HepG2 (cell line): Measurements from ENCODE around the gene UST. TPM values are rescaled to one million over a fixed set of nuclear protein-coding genes. Genes with fewer than 3 reads are reported as not detected.

Experiments
- ATAC-seq: fragments of 200-7000 bp; cut with Tn5 transposase; 3 replicates; pipeline ENCODE4 v1.9.1; 2020; ENCODE audit warnings: mild to moderate bottlenecking, moderate library complexity
- BruUV-seq: library from RNA; stranded (reverse); fragments of 400-500 nt; replicated peaks from 2 replicates; lab custom pipeline; 2021; lab: Mats Ljungman, UMichigan
- CTCF ChIA-PET: fragments of 300-600 bp; formaldehyde crosslinking; extraction: SDS; loops from one replicate; lab custom pipeline; 2021; ENCODE audit warnings: low total read pairs, inconsistent platforms, low intra/inter-chr PET ratio; lab: Yijun Ruan, JAX
- POLR2A ChIA-PET: fragments of 350-600 bp; sonication (Branson Sonifier 250); formaldehyde crosslinking; loops from one replicate; lab custom pipeline; 2020; ENCODE audit warnings: antibody characterized with exemption, inconsistent platforms; lab: Yijun Ruan, JAX
- DNase-seq: peaks from one replicate; pipeline ENCODE4 v3.0.0-alpha.2; 2015; ENCODE audit warnings: low spot score
- FAIRE-seq: peaks from 3 replicates; lab custom pipeline; 2011; peaks lifted over from hg19 to GRCh38; lab: Jason Lieb, UNC
- H2AFZ ChIP-seq: one replicate; pipeline ENCODE4 v1.6.1; 2011; ENCODE audit warnings: low read length, inconsistent platforms
- H3K27ac ChIP-seq: fragments of 300-600 bp; 3 replicates; pipeline ENCODE4 v1.8.0; 2011; ENCODE audit warnings: mixed run types, mild to moderate bottlenecking, mixed read lengths, low read length, inconsistent platforms; ENCODE audit not compliant: insufficient read depth; ENCODE audit errors: extremely low read length
- H3K27me3 ChIP-seq, 2 experiments: fragments of 200-600 bp in 1 of 2; 2 replicates in 1 of 2; 3 replicates in 1 of 2; pipeline versions ENCODE4 v1.6.0 to v1.8.0; 2011; ENCODE audit warnings: low read length in 2 of 2, mild to moderate bottlenecking in 2 of 2, moderate library complexity in 2 of 2, inconsistent platforms in 1 of 2; ENCODE audit not compliant: insufficient read depth in 2 of 2, control insufficient read depth in 1 of 2
- H3K36me3 ChIP-seq, 2 experiments: fragments of 200-600 bp in 1 of 2; replicated peaks in 1 of 2; 2 replicates in 1 of 2; 3 replicates in 1 of 2; pipeline versions ENCODE4 v1.5.1 to v1.8.0; 2011; ENCODE audit warnings: low read length in 2 of 2, inconsistent platforms in 1 of 2; ENCODE audit not compliant: insufficient read depth in 2 of 2, control insufficient read depth in 1 of 2
- H3K4me1 ChIP-seq: 2 replicates; pipeline ENCODE4 v1.5.1; 2012; ENCODE audit warnings: low read length, inconsistent platforms; ENCODE audit not compliant: insufficient read depth
- H3K4me2 ChIP-seq: 2 replicates; pipeline ENCODE4 v1.6.0; 2011; ENCODE audit warnings: low read depth, low read length, inconsistent platforms
- H3K4me3 ChIP-seq, 3 experiments: fragments of 200-600 bp in 1 of 3; sonication (generic), shearing (Covaris generic) in 1 of 3; replicated peaks in 1 of 3; 2 replicates each; pipeline ENCODE4 v1.5.1; 2011 to 2016; ENCODE audit warnings: low read length in 3 of 3, inconsistent platforms in 2 of 3, low read depth in 2 of 3, mild to moderate bottlenecking in 2 of 3, control low read depth in 1 of 3, mixed read lengths in 1 of 3; ENCODE audit not compliant: insufficient read depth in 1 of 3
- H3K79me2 ChIP-seq: one replicate; pipeline ENCODE4 v1.6.1; 2011; ENCODE audit warnings: low read length, inconsistent platforms; ENCODE audit not compliant: insufficient read depth
- H3K9ac ChIP-seq: 2 replicates; pipeline ENCODE4 v1.6.0; 2011; ENCODE audit warnings: mild to moderate bottlenecking, low read depth, low read length, inconsistent platforms; ENCODE audit not compliant: insufficient read depth
- H3K9me3 ChIP-seq: 2 replicates; pipeline ENCODE4 v1.5.1; 2012; ENCODE audit warnings: mild to moderate bottlenecking, low read length
- H4K20me1 ChIP-seq: 2 replicates; pipeline ENCODE4 v1.6.0; 2011; ENCODE audit warnings: inconsistent platforms, mild to moderate bottlenecking, low read length, moderate library complexity; ENCODE audit not compliant: insufficient read depth
- ARNTL ChIP-seq: sonication (generic); formaldehyde crosslinking; IDR thresholded peaks from 2 replicates; pipeline ENCODE4 v1.4.0; 2020; ENCODE audit warnings: mild to moderate bottlenecking, missing genetic modification reagents
- NR1H2 ChIP-seq: sonication (generic); formaldehyde crosslinking; IDR thresholded peaks from 2 replicates; pipeline ENCODE4 v1.8.1; 2022; ENCODE audit warnings: low read depth, missing genetic modification reagents, borderline replicate concordance
- REL ChIP-seq: sonication (generic); formaldehyde crosslinking; conservative IDR thresholded peaks from 2 replicates; pipeline ENCODE4 v1.8.0; 2022; ENCODE audit warnings: mild to moderate bottlenecking, missing genetic modification reagents, moderate library complexity
- ZFP82 ChIP-seq: sonication (generic); formaldehyde crosslinking; IDR thresholded peaks from 2 replicates; pipeline ENCODE4 v1.5.1; 2020; ENCODE audit warnings: mild to moderate bottlenecking, missing genetic modification reagents, borderline replicate concordance
- ZMYM4 ChIP-seq: sonication (generic); formaldehyde crosslinking; IDR thresholded peaks from 2 replicates; pipeline ENCODE4 v1.8.1; 2023; ENCODE audit warnings: mild to moderate bottlenecking, missing genetic modification reagents
- ZNF256 ChIP-seq: sonication (generic); formaldehyde crosslinking; conservative IDR thresholded peaks from 2 replicates; pipeline ENCODE4 v1.4.0; 2020; ENCODE audit warnings: missing genetic modification reagents
- ZNF567 ChIP-seq: sonication (generic); formaldehyde crosslinking; IDR thresholded peaks from 2 replicates; pipeline ENCODE4 v1.8.1; 2023; ENCODE audit warnings: mild to moderate bottlenecking, missing genetic modification reagents, borderline replicate concordance
- ZSCAN9 ChIP-seq: IDR thresholded peaks from 2 replicates; pipeline ENCODE4 v1.6.1; 2016; ENCODE audit warnings: borderline replicate concordance
- WGBS: methylation state at CpG from one replicate; pipeline ENCODE4 v1.1.6; 2017; ENCODE audit warnings: low lambda C conversion rate; 5-methylcytosine and 5-hydroxymethylcytosine counted together
- in situ Hi-C: cut with HindIII; loops from 2 replicates; pipeline ENCODE4 v1.10.0; 2017; ENCODE audit warnings: low pct_unique_long_range_greater_than_20kb; ENCODE audit not compliant: extremely low pct_ligation_motif_present
- intact Hi-C: fragments of 100-400 bp; cut with micrococcal nuclease; formaldehyde crosslinking; loops from one replicate; pipeline ENCODE4 v1.10.0; 2022; ENCODE audit not compliant: unreplicated experiment
- polyA plus RNA-seq, 8 experiments: library from polyadenylated mRNA; depleted of rRNA in 3 of 8; stranded (reverse) in 7 of 8; unstranded in 1 of 8; fragments of >200 nt; fragmentation: Illumina TruSeq in 4 of 8; extraction: Trizol in 4 of 8; gene quantifications; 2 replicates each; pipeline versions ENCODE4 v1.2.1 to v1.2.3, GENCODE V29; 2011 to 2016; ENCODE audit warnings: low read depth in 4 of 8, missing spikeins in 1 of 8, mixed read lengths in 1 of 8; ENCODE audit not compliant: insufficient read depth in 1 of 8
- total RNA-seq, 5 experiments: library from RNA; depleted of rRNA; stranded (reverse); fragments of >200 nt; fragmentation: Illumina TruSeq; extraction: Trizol; gene quantifications; 2 replicates each; pipeline ENCODE4 v1.2.3, GENCODE V29; 2016; ENCODE audit warnings: low read depth in 1 of 5
- TF ChIP-seq, protein P1 (sequence below): IDR thresholded peaks from 2 replicates; pipeline ENCODE4 v1.6.1; 2012; ENCODE audit warnings: low read depth, low read length, improper control_type of control experiment
- TF ChIP-seq, protein P2 (sequence below): sonication (generic); formaldehyde crosslinking; IDR thresholded peaks from 2 replicates; pipeline ENCODE4 v1.8.0; 2022; ENCODE audit warnings: missing genetic modification reagents, low read depth, mild to moderate bottlenecking, borderline replicate concordance
- TF ChIP-seq, protein P3 (sequence below): sonication (generic); formaldehyde crosslinking; IDR thresholded peaks from 2 replicates; pipeline ENCODE4 v1.8.0; 2022; ENCODE audit warnings: mild to moderate bottlenecking, missing genetic modification reagents

UST gene
- total and polyA plus RNA-seq, 2 of the 13 experiments (the other 11 are each of a cell fraction or from before 2014, with no cell fraction given), result 0.27 TPM; not detected in 1

DNA sequence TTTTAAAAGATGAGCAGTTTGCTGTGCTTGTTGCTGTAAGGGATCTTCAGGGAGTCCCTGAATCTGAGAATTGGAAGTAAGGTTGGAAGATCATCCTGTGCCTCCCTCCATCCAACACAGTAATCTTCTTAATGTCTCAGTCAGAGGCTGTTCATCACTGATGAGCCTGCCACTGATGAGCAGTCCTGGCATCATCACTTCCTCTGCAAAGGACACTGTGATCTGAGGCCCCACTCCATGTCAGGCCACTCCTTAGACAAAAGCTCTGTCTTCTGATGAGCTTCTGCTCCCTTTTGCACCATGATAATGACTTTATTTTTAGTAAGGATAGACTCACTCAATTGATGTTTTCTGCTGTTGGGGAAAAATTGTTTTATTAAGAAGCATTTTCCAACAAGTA is 121.0 kb downstream of the UST start (continued):
- TF ChIP-seq ZNF256 (CRISPR knock-in tag), result no peak

DNA sequence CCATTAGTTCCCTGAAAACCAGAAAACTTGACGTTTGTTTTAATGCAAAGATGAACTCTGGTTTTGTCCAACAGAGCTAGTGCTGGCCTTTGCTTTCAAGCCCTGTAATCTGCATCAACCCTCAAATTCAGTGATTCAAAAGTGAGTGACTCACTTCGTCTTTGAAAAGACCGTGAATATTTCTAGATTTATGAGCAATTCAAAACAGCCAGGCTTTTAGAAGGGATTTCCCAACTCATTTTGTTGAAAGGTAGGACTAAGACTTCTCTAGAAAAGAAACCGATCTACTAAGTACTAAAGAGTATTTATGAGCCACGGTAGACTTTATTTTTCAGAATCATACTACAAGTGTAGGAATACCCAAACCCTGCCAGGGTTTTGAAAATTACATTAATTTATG is 121.5 kb downstream of the UST start:
- ATAC-seq (no peak), FAIRE-seq (no peak), DNase-seq (no peak)
- Histone ChIP-seq H3K9me3 (no peaks in the 10 kb centered on the region), H3K27me3 (peaks cover 0 to 14% of the 10 kb centered on the region in 2 experiments; a peak in 2 of 5 replicates), H2AFZ (no peak overlapping the region), H4K20me1 (no peaks in the 10 kb centered on the region), H3K27ac (no peak overlapping the region), H3K79me2 (no peaks in the 10 kb centered on the region), H3K4me1 (no peaks in the 10 kb centered on the region), H3K4me3 (no peak overlapping the region), H3K9ac (no peak overlapping the region), H3K36me3 (no peaks in the 10 kb centered on the region), H3K4me2 (no peak overlapping the region)
- TF ChIP-seq, protein P1, sequence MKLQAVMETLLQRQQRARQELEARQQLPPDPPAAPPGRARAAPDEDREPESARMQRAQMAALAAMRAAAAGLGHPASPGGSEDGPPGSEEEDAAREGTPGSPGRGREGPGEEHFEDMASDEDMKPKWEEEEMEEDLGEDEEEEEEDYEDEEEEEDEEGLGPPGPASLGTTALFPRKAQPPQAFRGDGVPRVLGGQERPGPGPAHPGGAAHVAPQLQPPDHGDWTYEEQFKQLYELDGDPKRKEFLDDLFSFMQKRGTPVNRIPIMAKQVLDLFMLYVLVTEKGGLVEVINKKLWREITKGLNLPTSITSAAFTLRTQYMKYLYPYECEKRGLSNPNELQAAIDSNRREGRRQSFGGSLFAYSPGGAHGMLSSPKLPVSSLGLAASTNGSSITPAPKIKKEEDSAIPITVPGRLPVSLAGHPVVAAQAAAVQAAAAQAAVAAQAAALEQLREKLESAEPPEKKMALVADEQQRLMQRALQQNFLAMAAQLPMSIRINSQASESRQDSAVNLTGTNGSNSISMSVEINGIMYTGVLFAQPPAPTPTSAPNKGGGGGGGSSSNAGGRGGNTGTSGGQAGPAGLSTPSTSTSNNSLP, result no peak
- no peak for TF ChIP-seq ZNF567
- TF ChIP-seq NR1H2 (CRISPR knock-in tag), result no peak
- TF ChIP-seq REL, result no peak
- no peak for TF ChIP-seq ZSCAN9 (CRISPR knock-in tag)
- TF ChIP-seq, protein P2, sequence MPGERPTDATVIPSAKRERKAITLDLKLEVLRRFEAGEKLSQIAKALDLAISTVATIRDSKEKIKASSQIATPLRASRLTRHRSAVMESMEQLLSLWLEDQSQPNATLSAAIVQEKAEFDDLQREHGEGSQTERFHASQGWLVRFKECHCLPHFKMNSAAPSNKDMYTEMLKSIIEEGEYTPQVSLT, result no peak
- TF ChIP-seq, protein P3, sequence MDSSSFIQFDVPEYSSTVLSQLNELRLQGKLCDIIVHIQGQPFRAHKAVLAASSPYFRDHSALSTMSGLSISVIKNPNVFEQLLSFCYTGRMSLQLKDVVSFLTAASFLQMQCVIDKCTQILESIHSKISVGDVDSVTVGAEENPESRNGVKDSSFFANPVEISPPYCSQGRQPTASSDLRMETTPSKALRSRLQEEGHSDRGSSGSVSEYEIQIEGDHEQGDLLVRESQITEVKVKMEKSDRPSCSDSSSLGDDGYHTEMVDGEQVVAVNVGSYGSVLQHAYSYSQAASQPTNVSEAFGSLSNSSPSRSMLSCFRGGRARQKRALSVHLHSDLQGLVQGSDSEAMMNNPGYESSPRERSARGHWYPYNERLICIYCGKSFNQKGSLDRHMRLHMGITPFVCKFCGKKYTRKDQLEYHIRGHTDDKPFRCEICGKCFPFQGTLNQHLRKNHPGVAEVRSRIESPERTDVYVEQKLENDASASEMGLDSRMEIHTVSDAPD (CRISPR knock-in tag), result no peak
- no peak for TF ChIP-seq ZFP82
- TF ChIP-seq ZMYM4 (CRISPR knock-in tag), result no peak
- TF ChIP-seq ARNTL (CRISPR knock-in tag), result no peak
- BruUV-seq, result no TSS peak
- in situ Hi-C loops (no loop called here), intact Hi-C loops (no loop called here)
- whole genome bisulfite sequencing, result 7% methylated on average over 5 of the region's 5 CpGs
- ChIA-PET POLR2A (no interaction called here), CTCF (no interaction called here)
